GM12872 (cell line): Measurements from ENCODE around the gene METAP1.

ENCODE experiments used
- TF ChIP-seq, protein P1 (sequence below): IDR thresholded peaks from 3 replicates; pipeline ENCODE4 v1.5.1; 2011; ENCODE audit warnings: low read depth, mild to moderate bottlenecking, low read length, moderate library complexity; ENCODE audit not compliant: insufficient read depth

Gene METAP1

GRCh38 chr4:98995183-98996055, at the start of gene METAP1:
Gene METAP1, plus strand, starts transcription at chr4:98995721. Its CDS starts 33 bp downstream, at chr4:98995754.
- TF ChIP-seq, protein P1, sequence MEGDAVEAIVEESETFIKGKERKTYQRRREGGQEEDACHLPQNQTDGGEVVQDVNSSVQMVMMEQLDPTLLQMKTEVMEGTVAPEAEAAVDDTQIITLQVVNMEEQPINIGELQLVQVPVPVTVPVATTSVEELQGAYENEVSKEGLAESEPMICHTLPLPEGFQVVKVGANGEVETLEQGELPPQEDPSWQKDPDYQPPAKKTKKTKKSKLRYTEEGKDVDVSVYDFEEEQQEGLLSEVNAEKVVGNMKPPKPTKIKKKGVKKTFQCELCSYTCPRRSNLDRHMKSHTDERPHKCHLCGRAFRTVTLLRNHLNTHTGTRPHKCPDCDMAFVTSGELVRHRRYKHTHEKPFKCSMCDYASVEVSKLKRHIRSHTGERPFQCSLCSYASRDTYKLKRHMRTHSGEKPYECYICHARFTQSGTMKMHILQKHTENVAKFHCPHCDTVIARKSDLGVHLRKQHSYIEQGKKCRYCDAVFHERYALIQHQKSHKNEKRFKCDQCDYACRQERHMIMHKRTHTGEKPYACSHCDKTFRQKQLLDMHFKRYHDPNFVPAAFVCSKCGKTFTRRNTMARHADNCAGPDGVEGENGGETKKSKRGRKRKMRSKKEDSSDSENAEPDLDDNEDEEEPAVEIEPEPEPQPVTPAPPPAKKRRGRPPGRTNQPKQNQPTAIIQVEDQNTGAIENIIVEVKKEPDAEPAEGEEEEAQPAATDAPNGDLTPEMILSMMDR = peak; percentile 79

- TF ChIP-seq, protein P1 = no peak
Measured at GRCh38 chr4:98946359-98946758, 49.2 kb upstream of the METAP1 start.

DNA sequence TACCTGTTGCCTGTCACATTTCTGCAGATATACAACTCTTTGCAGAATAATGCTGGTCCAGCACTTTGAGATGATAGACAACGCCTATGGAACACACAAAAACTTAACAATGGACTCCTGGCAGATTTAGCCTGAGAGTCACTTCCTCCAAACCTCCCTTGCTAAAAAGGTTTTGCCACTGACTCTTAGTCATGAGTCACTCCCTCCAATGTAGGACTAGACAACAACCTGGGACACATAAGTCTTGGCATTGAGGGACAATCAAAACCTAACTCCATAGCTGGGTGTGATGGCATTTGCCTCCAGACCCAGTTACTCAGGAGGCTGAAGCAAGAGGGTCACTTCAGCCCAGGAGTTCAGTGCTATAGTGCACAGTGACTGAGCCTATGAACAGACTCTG, 44.6 kb upstream of the METAP1 start:
- TF ChIP-seq, protein P1 = no peak

GRCh38 chr4:98951710-98952109, 43.8 kb upstream of the METAP1 start:
- TF ChIP-seq, protein P1 = no peak

- TF ChIP-seq, protein P1 = no peak
Measured at GRCh38 chr4:98955229-98955628, 40.3 kb upstream of the METAP1 start.

DNA sequence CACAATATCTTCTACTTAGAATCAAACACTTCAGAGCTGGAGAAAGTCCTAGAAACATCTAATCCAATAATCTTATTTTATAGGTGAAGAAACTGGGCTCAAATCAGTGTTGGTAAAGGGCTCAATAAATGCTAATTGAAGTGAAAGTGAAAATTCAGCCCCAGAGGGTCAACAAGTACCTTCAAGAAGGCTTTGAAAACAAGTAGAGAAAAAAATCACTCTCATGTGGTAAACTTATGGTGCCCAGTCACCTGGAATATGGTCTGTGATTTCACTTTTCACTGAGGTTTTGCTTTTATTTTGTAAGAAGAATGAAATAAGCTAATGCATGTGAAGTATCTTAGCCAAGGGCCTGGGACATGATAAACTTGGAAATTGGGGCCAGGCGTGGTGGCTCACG, 37.5 kb upstream of the METAP1 start:
- TF ChIP-seq, protein P1 = no peak

DNA sequence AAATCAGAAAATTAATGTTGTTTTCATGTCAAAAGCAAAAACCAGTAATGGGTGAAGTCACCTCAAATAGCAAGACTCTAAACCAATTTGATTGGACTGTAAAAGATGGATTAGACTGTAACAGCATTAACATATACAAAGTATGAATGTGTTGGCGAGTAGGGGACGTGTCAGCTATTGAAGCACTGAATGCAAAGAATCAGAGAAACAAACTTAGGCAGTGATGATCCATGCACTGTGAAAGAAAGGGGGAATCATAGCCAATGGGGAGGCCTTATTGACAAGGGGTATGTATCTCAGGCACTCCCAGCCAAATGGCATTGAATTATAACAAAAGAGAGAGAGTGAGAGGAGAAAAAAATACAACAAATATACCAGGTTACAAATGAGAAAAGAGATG, 36.1 kb upstream of the METAP1 start:
- TF ChIP-seq, protein P1 = no peak
